Pericardium fibroblast (primary cell): ENCODE results near the gene GPR139. TPM values are rescaled to one million over a fixed set of nuclear protein-coding genes. Genes with fewer than 3 reads are reported as not detected.

Experiments used
- total RNA-seq: library from RNA; depleted of rRNA; stranded (reverse); fragments of >200 nt; gene quantifications from 2 replicates; pipeline ENCODE4 v1.2.3, GENCODE V29; 2015

The GPR139 gene
- not detected in 2 replicates for total RNA-seq

DNA sequence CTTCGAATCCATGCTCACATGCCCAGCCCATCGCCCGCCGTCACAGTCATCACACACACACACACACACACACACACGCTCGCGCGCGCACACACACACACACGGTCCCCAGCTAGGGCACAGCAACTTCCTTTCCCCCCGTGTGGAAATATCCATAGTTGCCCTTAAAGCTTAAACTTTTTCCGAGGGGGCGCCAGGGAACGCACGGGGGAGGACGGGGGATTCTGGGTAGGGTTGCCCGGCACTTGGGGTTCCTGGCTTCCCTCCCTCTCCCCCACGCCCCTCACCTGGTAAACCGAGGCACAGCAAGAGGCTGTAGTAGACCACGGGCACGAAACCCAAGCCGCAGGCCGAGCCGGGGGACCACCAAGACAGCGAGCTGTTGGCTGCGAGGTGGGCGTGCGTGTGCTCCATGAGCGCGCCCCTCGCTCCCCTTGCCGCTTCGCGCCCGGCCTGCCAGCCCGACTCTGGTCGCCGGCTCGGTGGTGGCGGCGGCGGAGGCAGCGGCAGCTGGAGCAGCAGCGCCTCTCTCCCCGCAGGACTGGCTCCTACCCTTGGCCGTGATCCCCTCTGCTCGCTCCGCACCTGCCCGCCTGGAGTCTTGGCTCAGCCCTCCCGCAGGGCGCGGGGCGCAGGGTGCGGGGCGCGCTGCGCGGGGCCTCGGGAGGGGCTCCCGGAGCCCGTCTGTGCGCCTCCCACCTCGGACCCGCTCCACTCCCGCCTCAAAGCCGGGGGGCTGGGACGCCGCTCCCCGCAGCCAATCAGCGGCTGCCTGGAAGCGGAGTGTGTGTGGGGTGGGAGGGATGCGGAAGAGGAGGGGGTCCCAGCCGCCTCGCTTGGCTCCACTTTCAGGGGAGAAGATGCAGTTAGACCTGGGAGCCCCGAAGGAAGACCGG is at the start of gene GPR139:
Gene GPR139, minus strand, starts transcription at position 688 of the 896 bp plus-strand sequence. Its CDS starts 274 bp downstream, at position 414.

Other genes with a start within 250 kb of the GPR139 start
- gene GPRC5B, start 189.0 kb downstream of the GPR139 start, total RNA-seq, result 16.4 and 28.4 TPM in 2 replicates